GM21390 (cell line): ENCODE data around the gene TTC12.

Experiments used
- ATAC-seq: cut with Tn5 transposase; IDR thresholded peaks from one replicate; pipeline ENCODE4 v1.9.1; 2021; ENCODE audit not compliant: unreplicated experiment

Gene TTC12

GRCh38 chr11:113400631-113401230 is 86.3 kb downstream of the TTC12 start:
- ATAC-seq: no peak

- ATAC-seq: no peak
These were observed 87.3 kb downstream of the TTC12 start for GRCh38 chr11:113401718-113402117.

GRCh38 chr11:113404859-113405430 is 90.6 kb downstream of the TTC12 start:
- no peak for ATAC-seq

DNA sequence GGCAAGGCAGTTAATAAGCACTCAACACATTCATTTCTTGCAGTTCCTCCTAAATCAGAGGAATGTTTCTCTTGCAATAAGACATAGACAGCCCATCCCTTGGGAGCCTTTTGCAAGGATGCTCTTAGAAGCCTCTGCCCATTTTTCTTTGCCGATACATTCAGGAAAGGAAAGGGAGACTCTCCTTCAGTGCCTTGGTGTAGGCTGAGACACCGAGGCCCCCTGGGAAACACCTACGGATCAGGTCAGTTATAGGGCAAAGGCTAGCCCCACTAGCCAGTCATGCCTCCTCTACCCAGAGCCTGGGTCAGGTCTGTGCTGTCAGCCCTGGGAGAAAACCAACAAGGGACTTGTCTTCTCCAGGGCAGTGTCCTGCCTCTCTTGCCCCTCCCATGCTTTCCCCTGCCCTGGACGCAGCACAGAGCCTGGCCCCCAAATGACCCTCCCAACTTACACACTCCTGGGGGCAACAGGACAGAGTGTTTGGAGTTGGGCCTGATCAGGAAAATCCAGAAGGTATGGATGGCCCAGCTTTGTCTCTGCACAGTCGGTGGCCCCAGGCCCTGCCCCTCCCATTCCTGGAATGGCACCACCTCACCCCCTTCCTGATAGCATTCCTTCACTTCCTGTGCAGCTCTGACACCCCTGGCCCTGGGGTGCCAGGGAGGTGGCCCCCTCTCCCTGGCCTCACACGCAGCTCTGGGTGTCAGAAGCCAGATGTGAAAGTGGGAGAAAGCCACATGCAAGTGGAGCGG is 91.5 kb downstream of the TTC12 start:
- ATAC-seq: no peak

GRCh38 chr11:113407163-113407562 is 92.8 kb downstream of the TTC12 start:
- ATAC-seq: no peak

DNA sequence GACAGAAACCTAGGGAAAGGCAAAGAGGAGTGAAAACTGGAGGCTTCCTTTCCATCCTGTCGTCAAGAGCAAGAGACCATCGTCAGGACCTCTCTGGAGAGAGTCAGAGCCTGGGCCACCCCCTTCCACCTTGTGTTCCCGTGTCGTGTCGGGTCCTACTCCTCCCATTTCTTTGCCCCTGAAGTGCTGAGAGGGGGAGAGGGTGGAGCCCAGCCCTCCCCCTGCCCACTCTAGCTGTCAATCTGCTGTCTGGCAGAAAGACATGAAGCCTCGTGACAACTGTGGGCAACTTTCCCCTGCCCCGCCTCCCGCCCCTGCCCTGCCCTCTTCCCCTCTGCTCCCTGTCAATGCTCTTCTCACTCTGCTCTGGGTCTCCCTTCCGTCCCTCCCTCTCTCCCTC is 93.8 kb downstream of the TTC12 start:
- ATAC-seq: no peak

DNA sequence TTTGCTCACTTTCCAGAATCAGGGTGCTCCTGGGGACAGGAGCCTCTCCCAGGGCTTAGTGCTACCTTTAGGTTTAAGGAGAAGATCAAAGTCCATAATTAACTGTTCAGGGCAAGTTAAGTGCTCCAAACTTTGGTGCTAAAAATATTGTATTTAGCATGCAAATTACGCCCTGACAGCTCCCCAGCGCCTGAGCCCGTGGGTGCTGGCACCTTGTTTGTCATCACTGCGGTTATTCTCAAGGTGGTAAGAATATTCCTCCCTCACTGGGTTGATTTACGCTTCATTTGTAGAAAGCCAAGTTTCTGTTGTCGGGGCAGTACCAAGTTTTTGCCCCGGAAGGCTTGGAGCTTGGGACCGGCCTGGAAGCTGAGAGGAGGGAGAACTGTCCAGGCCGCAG is 94.5 kb downstream of the TTC12 start:
- ATAC-seq: no peak

DNA sequence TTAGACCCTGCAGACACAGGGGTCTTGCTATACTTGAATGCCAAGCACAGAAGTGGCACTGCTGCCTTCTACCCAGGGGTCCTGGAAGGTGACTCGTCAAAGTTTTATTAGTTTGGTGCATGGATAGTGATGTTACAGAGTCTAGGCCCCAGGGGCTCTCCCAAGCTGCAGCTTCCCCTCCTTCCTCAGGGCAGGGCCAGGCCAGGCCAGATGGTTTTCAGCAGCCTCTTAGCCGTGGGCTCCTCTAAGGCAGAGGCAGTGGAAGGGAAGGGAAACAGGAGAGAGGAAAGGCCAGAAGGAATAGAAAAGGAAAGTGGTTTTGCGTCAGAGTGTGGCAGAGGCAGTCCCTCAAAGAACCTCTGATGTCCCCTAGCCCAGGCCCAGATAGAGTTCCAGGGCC is 95.1 kb downstream of the TTC12 start:
- ATAC-seq: no peak

DNA sequence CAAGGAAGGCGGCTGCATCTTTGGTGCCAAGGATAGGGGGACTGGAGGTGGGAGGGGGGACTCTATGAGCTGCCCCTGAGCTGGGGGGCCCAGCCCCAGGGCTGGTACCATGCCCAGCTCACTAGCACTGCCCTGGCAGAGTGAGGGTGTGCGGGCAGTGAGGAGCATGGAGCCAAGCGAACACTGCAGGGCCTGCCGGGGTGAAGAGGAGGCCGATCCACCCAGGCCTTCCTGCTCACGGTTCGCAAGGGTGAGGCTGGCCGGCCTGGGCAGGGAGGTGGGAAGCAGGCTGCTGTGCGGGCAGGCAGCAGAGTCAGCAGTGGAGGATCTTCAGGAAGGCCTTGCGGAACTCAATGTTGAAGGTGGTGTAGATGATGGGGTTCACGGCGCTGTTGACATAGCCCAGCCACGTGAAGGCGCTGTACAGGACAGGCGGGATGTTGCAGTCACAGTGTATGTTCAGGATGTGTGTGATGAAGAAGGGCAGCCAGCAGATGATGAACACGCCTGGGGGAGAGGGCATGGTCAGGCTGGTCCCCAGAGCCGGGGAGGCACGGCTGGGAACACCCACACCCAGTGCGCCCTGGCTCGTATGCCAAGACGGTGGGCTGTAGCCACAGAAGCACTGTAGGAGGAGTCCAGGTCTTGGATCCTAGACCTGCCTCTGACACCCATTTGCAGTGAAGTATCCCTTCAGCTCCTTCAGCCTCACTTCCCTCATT is 96.2 kb downstream of the TTC12 start:
- ATAC-seq: no peak

DNA sequence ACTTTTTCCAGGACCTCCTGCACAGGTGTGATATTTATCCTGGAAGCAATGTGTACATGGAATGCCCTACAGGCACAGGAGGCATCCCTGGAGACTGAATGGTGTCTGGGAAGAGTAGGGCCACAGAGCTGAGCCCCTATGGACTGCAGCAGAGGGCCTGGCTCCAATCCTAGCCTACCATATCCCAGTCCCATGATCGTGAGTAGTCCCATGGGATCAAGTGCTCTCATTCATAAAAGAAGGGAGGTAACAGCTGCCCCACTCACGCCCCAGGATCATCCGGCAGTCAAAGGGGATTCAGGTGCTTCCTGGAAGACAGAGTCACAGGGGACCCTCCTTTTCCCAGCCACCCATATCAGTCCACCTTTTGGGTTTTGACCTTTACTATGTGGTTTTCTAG is 97.2 kb downstream of the TTC12 start:
- ATAC-seq: no peak

GRCh38 chr11:113412675-113413074 is 98.3 kb downstream of the TTC12 start:
- no peak for ATAC-seq

GRCh38 chr11:113415343-113415742 is 101.0 kb downstream of the TTC12 start:
- ATAC-seq: no peak
